Effector memory CD4-positive, alpha-beta T cell (primary cell): ENCODE measurements around the gene SWT1.

Experiments
- DNase-seq, 3 donors: peaks; one replicate each; pipeline ENCODE4 v3.0.0-alpha.2; 2020
- H3K27ac ChIP-seq: 2 replicates; pipeline ENCODE4 v1.7.0; 2013; ENCODE audit warnings: mild to moderate bottlenecking, low read length, moderate library complexity; ENCODE audit not compliant: insufficient read depth, poor library complexity, severe bottlenecking
- H3K27me3 ChIP-seq: replicated peaks from 2 replicates; pipeline ENCODE4 v1.7.0; 2013; ENCODE audit warnings: mild to moderate bottlenecking, low read length; ENCODE audit not compliant: insufficient read depth, control insufficient read depth, poor library complexity, severe bottlenecking
- H3K36me3 ChIP-seq: 2 replicates; pipeline ENCODE4 v1.7.0; 2013; ENCODE audit warnings: mild to moderate bottlenecking, low read length, moderate library complexity; ENCODE audit not compliant: control insufficient read depth, insufficient read depth
- H3K4me1 ChIP-seq: 2 replicates; pipeline ENCODE4 v1.7.0; 2013; ENCODE audit warnings: low read length, mild to moderate bottlenecking; ENCODE audit not compliant: control insufficient read depth, insufficient read depth, poor library complexity, severe bottlenecking
- H3K4me3 ChIP-seq: 2 replicates; pipeline ENCODE4 v1.7.0; 2013; ENCODE audit warnings: low read length, low read depth, mild to moderate bottlenecking; ENCODE audit not compliant: insufficient read depth, poor library complexity, severe bottlenecking
- H3K9me3 ChIP-seq: 2 replicates; pipeline ENCODE4 v1.7.0; 2013; ENCODE audit warnings: mild to moderate bottlenecking, low read length, moderate library complexity; ENCODE audit not compliant: control insufficient read depth

Gene SWT1

DNA sequence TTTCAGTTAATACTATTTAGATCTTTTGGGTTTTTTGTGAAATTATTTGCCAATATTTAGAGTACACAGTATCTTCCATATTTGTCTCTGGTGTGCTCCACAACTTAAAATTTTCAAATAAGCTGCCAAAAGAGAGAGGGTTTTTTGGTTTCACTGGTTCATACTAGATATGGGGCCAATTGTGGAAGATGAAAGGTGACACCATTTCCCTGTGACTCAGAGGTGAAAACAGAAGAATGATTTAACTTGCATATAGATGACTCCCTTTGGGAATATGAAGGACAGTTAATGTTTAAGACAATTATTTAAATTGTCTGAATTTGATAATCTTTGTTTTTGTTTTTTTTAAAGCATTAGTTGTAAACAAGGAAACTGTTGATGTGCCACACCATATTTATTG is 122.6 kb downstream of the SWT1 start:
- peaks cover 32% of the 10 kb centered on the region for H3K4me1 ChIP-seq
- no peak overlapping the region for H3K4me3 ChIP-seq
- no peak for DNase-seq
- no peaks in the 10 kb centered on the region for H3K9me3 ChIP-seq
- no peaks in the 10 kb centered on the region for H3K36me3 ChIP-seq
- H3K27ac ChIP-seq: no peak overlapping the region
- H3K27me3 ChIP-seq: no peaks in the 10 kb centered on the region

DNA sequence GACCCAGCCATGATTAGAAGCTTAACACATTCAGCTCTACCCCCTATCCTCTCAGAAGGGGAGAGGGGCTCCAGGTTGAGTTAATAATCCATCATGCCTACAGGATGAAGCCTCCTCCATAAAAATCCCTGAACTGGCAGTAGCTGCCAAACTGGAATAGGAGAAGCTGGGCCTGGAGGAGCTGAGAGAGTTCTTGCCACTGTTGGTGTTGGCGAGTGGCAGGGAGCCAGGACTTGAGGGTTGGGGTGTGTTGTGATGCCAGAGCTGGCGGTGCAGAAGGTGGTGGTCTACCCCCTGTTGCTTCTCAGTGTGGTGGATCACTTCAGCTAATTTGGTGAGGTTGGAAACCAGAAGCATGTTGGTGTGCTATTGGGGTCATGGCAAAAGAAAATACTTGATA is 123.6 kb downstream of the SWT1 start:
- Histone ChIP-seq H3K27ac (peak overlapping the region; percentile 18), H3K36me3 (no peaks in the 10 kb centered on the region), H3K4me1 (peaks cover 38% of the 10 kb centered on the region), H3K27me3 (no peaks in the 10 kb centered on the region), H3K9me3 (no peaks in the 10 kb centered on the region), H3K4me3 (no peak overlapping the region)
- DNase-seq: no peak

GRCh38 chr1:185281245-185281644 is 124.3 kb downstream of the SWT1 start:
- H3K27me3 ChIP-seq: no peaks in the 10 kb centered on the region
- H3K27ac ChIP-seq: peak overlapping the region; percentile 18
- H3K9me3 ChIP-seq: no peaks in the 10 kb centered on the region
- H3K4me1 ChIP-seq: peaks cover 38% of the 10 kb centered on the region
- H3K36me3 ChIP-seq: no peaks in the 10 kb centered on the region
- DNase-seq: peak in 2 of 3 donors; percentile 12 to 17
- H3K4me3 ChIP-seq: no peak overlapping the region

- no peaks in the 10 kb centered on the region for H3K27me3 ChIP-seq
- no peak for DNase-seq
- no peaks in the 10 kb centered on the region for H3K9me3 ChIP-seq
- no peaks in the 10 kb centered on the region for H3K36me3 ChIP-seq
- no peak overlapping the region for H3K4me3 ChIP-seq
- peaks cover 38% of the 10 kb centered on the region for H3K4me1 ChIP-seq
- no peak overlapping the region for H3K27ac ChIP-seq
These were observed 127.1 kb downstream of the SWT1 start for GRCh38 chr1:185284116-185284515.

DNA sequence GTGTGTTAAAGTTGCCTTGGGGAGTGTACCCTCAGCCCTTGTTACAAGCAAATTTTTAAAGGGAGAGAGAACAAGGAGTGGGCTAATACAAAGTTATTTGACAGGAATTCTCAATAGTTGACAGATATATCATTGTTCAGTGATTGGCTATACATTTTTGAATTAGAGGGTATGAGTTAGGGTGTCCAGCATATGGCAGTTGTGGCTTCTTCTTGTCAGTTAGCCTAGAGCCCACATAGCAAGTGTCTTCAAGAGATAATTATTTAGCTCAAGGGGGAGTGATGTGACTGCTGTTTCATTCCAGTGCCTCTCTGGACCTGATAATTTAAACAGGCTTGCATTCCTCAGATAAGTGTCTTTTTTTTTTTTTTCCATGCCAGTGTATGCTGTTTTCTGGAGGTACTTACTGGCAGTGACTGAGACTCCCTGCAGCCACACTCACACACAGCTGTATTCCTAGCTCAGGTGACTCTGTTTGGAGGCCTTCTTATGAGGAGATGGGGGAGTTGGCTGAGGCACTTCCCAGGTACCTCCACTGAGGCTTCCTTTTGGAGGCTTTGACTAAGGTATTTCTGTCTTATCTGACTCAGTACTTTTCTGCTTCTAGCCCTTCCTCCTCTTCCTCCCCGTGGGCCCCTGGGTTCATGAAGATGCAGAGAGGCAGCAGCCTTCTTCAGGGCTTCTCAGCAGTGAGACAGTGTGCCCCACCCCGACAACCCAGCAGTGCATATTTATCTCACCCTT is 127.7 kb downstream of the SWT1 start:
- H3K9me3 ChIP-seq: no peaks in the 10 kb centered on the region
- no peaks in the 10 kb centered on the region for H3K27me3 ChIP-seq
- peaks cover 38% of the 10 kb centered on the region for H3K4me1 ChIP-seq
- H3K27ac ChIP-seq: no peak overlapping the region
- no peaks in the 10 kb centered on the region for H3K36me3 ChIP-seq
- no peak for DNase-seq
- H3K4me3 ChIP-seq: no peak overlapping the region

DNA sequence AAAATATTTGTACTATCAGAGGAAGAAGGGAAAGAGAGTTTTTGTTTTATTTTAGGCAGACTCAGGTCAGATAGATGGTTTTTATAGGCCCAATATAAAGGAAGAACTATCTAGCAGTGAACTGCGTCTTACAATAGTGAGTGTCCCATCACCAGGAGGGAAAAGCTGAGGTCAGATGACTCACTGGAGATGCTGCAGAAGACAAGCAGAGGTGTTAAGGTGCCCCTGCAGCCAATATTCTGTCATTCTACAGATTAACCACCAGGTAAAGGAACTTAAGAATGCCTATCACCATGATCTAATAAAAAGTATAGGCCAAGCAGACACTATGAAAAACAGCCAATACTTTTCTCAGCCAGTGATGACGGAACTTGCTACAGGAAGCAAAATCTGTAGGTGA is 130.5 kb downstream of the SWT1 start:
- H3K27ac ChIP-seq: no peak overlapping the region
- H3K36me3 ChIP-seq: no peaks in the 10 kb centered on the region
- peaks cover 13% of the 10 kb centered on the region for H3K4me1 ChIP-seq
- no peak for DNase-seq
- no peaks in the 10 kb centered on the region for H3K9me3 ChIP-seq
- H3K27me3 ChIP-seq: no peaks in the 10 kb centered on the region
- H3K4me3 ChIP-seq: no peak overlapping the region

GRCh38 chr1:185288435-185288834 is 131.5 kb downstream of the SWT1 start:
- H3K9me3 ChIP-seq: no peaks in the 10 kb centered on the region
- H3K27ac ChIP-seq: no peak overlapping the region
- H3K4me3 ChIP-seq: no peak overlapping the region
- H3K27me3 ChIP-seq: no peaks in the 10 kb centered on the region
- no peaks in the 10 kb centered on the region for H3K36me3 ChIP-seq
- DNase-seq: no peak
- H3K4me1 ChIP-seq: peaks cover 7% of the 10 kb centered on the region

- H3K27ac ChIP-seq: no peak overlapping the region
- peaks cover 7% of the 10 kb centered on the region for H3K36me3 ChIP-seq
- peaks cover 5% of the 10 kb centered on the region for H3K4me1 ChIP-seq
- H3K4me3 ChIP-seq: no peak overlapping the region
- no peaks in the 10 kb centered on the region for H3K27me3 ChIP-seq
- H3K9me3 ChIP-seq: no peaks in the 10 kb centered on the region
- no peak for DNase-seq
These were observed 132.9 kb downstream of the SWT1 start for GRCh38 chr1:185289880-185290279.

DNA sequence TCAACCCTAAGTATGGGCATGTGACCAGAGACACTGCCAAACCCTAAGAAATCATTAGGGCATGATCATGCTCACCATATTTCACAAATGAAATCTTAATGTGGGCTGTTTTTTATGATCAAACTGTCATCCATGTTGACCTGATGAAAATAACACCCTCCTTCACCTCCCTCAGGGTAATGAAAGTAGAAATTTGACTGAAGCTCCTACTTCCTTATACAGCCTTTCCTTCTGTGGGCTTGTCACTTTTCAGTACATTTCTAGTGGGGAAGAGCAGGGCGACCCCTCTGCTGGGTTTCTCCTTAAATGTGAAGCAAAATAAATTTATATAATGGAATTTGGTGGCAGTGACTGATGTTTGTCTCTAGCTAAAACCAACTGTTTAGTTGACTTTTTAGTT is 134.2 kb downstream of the SWT1 start:
- Histone ChIP-seq H3K4me1 (no peaks in the 10 kb centered on the region), H3K36me3 (peaks cover 11% of the 10 kb centered on the region), H3K27me3 (no peaks in the 10 kb centered on the region), H3K4me3 (no peak overlapping the region), H3K9me3 (no peaks in the 10 kb centered on the region), H3K27ac (no peak overlapping the region)
- DNase-seq: no peak

- Histone ChIP-seq H3K4me3 (no peak overlapping the region), H3K9me3 (no peaks in the 10 kb centered on the region), H3K4me1 (no peaks in the 10 kb centered on the region), H3K27me3 (no peaks in the 10 kb centered on the region), H3K27ac (no peak overlapping the region), H3K36me3 (peaks cover 16% of the 10 kb centered on the region)
- DNase-seq: no peak
These were observed 134.7 kb downstream of the SWT1 start for GRCh38 chr1:185291652-185292051.
